Activated naive CD8-positive, alpha-beta T cell (primary cell): Measurements from ENCODE around the gene MT1B.

Experiments
- H3K27ac Mint-ChIP-seq: one replicate; pipeline ENCODE4 v1.8.0; 2021; ENCODE audit warnings: mixed read lengths
- H3K27me3 Mint-ChIP-seq: one replicate; pipeline ENCODE4 v1.8.0; 2021; ENCODE audit warnings: mixed read lengths
- H3K36me3 Mint-ChIP-seq: one replicate; pipeline ENCODE4 v1.8.0; 2021; ENCODE audit warnings: mixed read lengths
- H3K4me1 Mint-ChIP-seq: one replicate; pipeline ENCODE4 v1.8.0; 2021; ENCODE audit warnings: low read depth, mixed read lengths
- H3K4me3 Mint-ChIP-seq: one replicate; pipeline ENCODE4 v1.8.0; 2021; ENCODE audit warnings: mild to moderate bottlenecking, mixed read lengths
- H3K9me3 Mint-ChIP-seq: one replicate; pipeline ENCODE4 v1.8.0; 2021; ENCODE audit warnings: low read depth, mixed read lengths

MT1B gene

GRCh38 chr16:56697456-56698155 lies 45.9 kb downstream of the MT1B start:
- no peaks in the 10 kb centered on the region for H3K9me3 Mint-ChIP-seq
- H3K27me3 Mint-ChIP-seq: no peaks in the 10 kb centered on the region
- H3K27ac Mint-ChIP-seq: no peak overlapping the region
- no peak overlapping the region for H3K4me3 Mint-ChIP-seq
- H3K4me1 Mint-ChIP-seq: peaks cover 10% of the 10 kb centered on the region
- H3K36me3 Mint-ChIP-seq: no peaks in the 10 kb centered on the region

GRCh38 chr16:56700195-56700594 lies 48.5 kb downstream of the MT1B start:
- Mint-ChIP-seq H3K4me3 (no peak overlapping the region), H3K36me3 (no peaks in the 10 kb centered on the region), H3K27me3 (no peaks in the 10 kb centered on the region), H3K9me3 (no peaks in the 10 kb centered on the region), H3K27ac (no peak overlapping the region), H3K4me1 (peaks cover 10% of the 10 kb centered on the region)

- no peaks in the 10 kb centered on the region for H3K36me3 Mint-ChIP-seq
- no peak overlapping the region for H3K27ac Mint-ChIP-seq
- H3K27me3 Mint-ChIP-seq: no peaks in the 10 kb centered on the region
- H3K4me3 Mint-ChIP-seq: no peak overlapping the region
- H3K9me3 Mint-ChIP-seq: no peaks in the 10 kb centered on the region
- H3K4me1 Mint-ChIP-seq: peaks cover 14% of the 10 kb centered on the region
Observed at GRCh38 chr16:56700631-56701030, 48.9 kb downstream of the MT1B start.

- Mint-ChIP-seq H3K27ac (no peak overlapping the region), H3K9me3 (no peaks in the 10 kb centered on the region), H3K4me1 (peaks cover 14% of the 10 kb centered on the region), H3K36me3 (no peaks in the 10 kb centered on the region), H3K4me3 (no peak overlapping the region), H3K27me3 (no peaks in the 10 kb centered on the region)
Observed at GRCh38 chr16:56701534-56701933, 49.8 kb downstream of the MT1B start.
